SK-N-SH treated with all-trans-retinoic acid at 6 μM for 48 hours (cell line): Measurements from ENCODE around the gene TNS2.

Experiments used
- GLIS3 ChIP-seq: fragments of 250-450 bp; sonication (Bioruptor Pico); IDR thresholded peaks from 2 replicates; pipeline ENCODE4 v1.5.0; 2020; ENCODE audit warnings: mild to moderate bottlenecking, moderate library complexity
- ZNF565 ChIP-seq: fragments of 450-650 bp; formaldehyde crosslinking; conservative IDR thresholded peaks from 2 replicates; pipeline ENCODE4 v1.5.0; 2020; ENCODE audit warnings: low read depth, mild to moderate bottlenecking, moderate library complexity

DNA sequence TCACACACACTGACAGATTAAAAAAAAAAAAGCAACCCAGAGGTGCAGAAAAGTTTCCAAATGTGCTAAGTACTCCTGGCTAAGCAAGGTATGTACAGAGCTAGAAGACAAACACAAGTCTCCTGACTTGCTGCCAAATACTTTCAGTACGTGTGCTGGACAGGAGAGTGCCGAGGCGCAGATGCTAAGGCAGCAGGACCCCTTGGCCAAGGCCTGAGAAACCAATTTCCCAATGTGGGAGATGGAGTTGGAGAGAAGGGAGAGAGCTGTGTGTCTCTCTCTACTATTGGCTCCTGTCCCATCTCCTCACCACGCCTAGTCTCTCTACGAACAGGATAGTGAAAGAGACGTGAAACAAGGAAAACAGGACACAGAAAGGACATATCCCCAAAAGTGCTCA lies 24.0 kb downstream of the TNS2 start:
- TF ChIP-seq GLIS3 (CRISPR knock-in tag) (no peak), ZNF565 (CRISPR knock-in tag) (no peak)
